Fibroblast of skin of left biceps (primary cell): ENCODE results near the gene LRRTM3.

ENCODE experiments used
- DNase-seq, 2 experiments: peaks; one replicate each; pipeline ENCODE4 v3.0.0-alpha.2; 2013; ENCODE audit warnings: low read depth in 2 of 2

Gene LRRTM3

GRCh38 chr10:67119651-67120050 lies 193.8 kb downstream of the LRRTM3 start:
- no peak for DNase-seq

GRCh38 chr10:67127441-67127840 lies 201.6 kb downstream of the LRRTM3 start:
- no peak for DNase-seq

GRCh38 chr10:67140641-67141040 lies 214.8 kb downstream of the LRRTM3 start:
- no peak for DNase-seq

GRCh38 chr10:67141300-67141699 lies 215.5 kb downstream of the LRRTM3 start:
- DNase-seq = no peak

GRCh38 chr10:67144530-67144929 lies 218.7 kb downstream of the LRRTM3 start:
- DNase-seq = no peak
